H1 (cell line): ENCODE results near the gene CNOT6.

Source experiments
- BRCA1 ChIP-seq: IDR thresholded peaks from 2 replicates; pipeline ENCODE4 v1.6.1; 2012; ENCODE audit warnings: low read depth, low read length, improper control_type of control experiment
- CBX8 ChIP-seq: fragments of 300-800, 300-1000 bp; sonication (generic); IDR thresholded peaks from 2 replicates; pipeline ENCODE4 v1.7.1; 2016; ENCODE audit warnings: low read depth, low read length, borderline replicate concordance
- EP300 ChIP-seq, 2 experiments: IDR thresholded peaks; 1 replicate in 1 of 2; 2 replicates in 1 of 2; pipeline ENCODE4 v1.6.1; 2011 to 2012; ENCODE audit warnings: low read depth in 2 of 2, low read length in 2 of 2, mild to moderate bottlenecking in 2 of 2, borderline replicate concordance in 1 of 2, inconsistent platforms in 1 of 2, moderate library complexity in 1 of 2
- EZH2 ChIP-seq: fragments of 200-600 bp; sonication (generic); IDR thresholded peaks from 2 replicates; pipeline ENCODE4 v1.7.1; 2012; ENCODE audit warnings: low read depth, mild to moderate bottlenecking, moderate library complexity, low read length, inconsistent platforms; ENCODE audit not compliant: severe bottlenecking
- HDAC6 ChIP-seq: IDR thresholded peaks from one replicate; pipeline ENCODE4 v1.7.1; 2012; ENCODE audit warnings: low read depth, mild to moderate bottlenecking, inconsistent platforms, low read length, moderate library complexity
- POLR2A ChIP-seq, 2 experiments: IDR thresholded peaks; 1 replicate in 1 of 2; 2 replicates in 1 of 2; pipeline ENCODE4 v1.6.1; 2011; ENCODE audit warnings: low read depth in 2 of 2, low read length in 2 of 2, mild to moderate bottlenecking in 2 of 2; ENCODE audit errors: control extremely low read depth in 1 of 2
- RAD21 ChIP-seq, 2 experiments: IDR thresholded peaks in 1 of 2; conservative IDR thresholded peaks in 1 of 2; 2 replicates each; pipeline ENCODE4 v1.6.1; 2011; ENCODE audit warnings: low read depth in 2 of 2, low read length in 2 of 2, improper control_type of control experiment in 1 of 2, inconsistent platforms in 1 of 2, mild to moderate bottlenecking in 1 of 2, moderate library complexity in 1 of 2
- RFX5 ChIP-seq: IDR thresholded peaks from 2 replicates; pipeline ENCODE4 v1.6.1; 2011; ENCODE audit warnings: low read depth, low read length, improper control_type of control experiment, borderline replicate concordance
- SUZ12 ChIP-seq: fragments of 200-600 bp; sonication (generic); IDR thresholded peaks from 2 replicates; pipeline ENCODE4 v1.6.1; 2012; ENCODE audit warnings: mild to moderate bottlenecking, inconsistent platforms, low read length, moderate library complexity, mixed read lengths
- ZNF274 ChIP-seq: IDR thresholded peaks from 2 replicates; pipeline ENCODE4 v1.7.0; 2012; ENCODE audit warnings: low read length, borderline replicate concordance; ENCODE audit errors: extremely low read depth
- TF ChIP-seq, protein P1 (sequence below), 3 experiments: IDR thresholded peaks; 1 replicate in 2 of 3; 2 replicates in 1 of 3; pipeline versions ENCODE4 v1.5.1 to v1.6.1; 2011; ENCODE audit warnings: low read length in 3 of 3, mild to moderate bottlenecking in 3 of 3, inconsistent platforms in 2 of 3, low read depth in 1 of 3, moderate library complexity in 1 of 3; ENCODE audit not compliant: insufficient read depth in 1 of 3; ENCODE audit errors: control extremely low read depth in 1 of 3
- TF ChIP-seq, protein P2 (sequence below): IDR thresholded peaks from 2 replicates; pipeline ENCODE4 v1.6.1; 2012; ENCODE audit warnings: low read length, inconsistent platforms

DNA sequence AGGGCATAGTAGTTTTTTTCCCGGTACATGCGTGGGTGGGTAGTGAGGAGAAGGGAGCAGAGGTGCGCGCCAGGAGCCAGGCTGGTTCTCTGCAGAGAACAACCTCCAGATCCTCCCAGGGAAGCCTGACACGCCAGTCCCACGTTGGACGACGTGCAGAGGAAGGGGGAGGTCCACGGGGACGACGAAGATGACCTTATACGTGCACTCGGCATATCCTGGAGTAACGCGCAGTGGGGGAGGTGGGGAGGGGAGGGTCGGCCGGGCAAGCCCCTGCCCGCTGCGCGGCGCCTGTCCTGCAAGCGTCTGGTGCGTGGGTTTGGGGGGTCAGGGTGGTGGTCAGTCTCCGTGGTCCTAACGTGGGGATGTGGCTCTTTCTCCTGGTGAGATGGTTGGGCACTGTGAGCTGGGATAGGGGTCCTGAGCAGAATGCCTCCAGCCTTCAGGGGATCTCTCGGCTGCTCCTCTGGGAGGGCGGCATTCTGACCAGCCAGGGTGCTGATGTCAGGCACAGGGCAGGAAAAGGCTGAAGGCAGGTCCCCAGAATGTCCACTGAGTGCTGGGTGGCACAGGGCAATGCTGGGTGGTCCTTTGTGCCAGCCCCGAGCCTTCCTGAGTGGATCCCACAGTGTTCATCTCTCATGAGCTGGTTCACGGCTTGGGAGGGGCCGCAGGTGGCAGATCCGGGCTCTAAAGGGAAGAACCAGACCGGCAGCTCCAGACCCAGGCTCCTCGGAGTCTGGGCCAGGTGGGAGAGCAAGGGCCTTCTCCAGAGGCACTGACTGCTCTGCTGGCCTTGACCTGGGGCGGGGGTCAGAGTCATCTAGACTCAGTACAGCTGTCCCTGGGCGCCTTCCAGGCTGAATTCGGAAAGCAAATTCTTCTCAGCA lies 107.7 kb downstream of the CNOT6 start:
- no peak for TF ChIP-seq RAD21 (IDR thresholded peaks at IDR 0.05 in 1 of 2, conservative IDR thresholded peaks at IDR 0.05 in 1 of 2; ENCODE audit: low read depth in 2 of 2, low read length in 2 of 2)
- TF ChIP-seq, protein P1, sequence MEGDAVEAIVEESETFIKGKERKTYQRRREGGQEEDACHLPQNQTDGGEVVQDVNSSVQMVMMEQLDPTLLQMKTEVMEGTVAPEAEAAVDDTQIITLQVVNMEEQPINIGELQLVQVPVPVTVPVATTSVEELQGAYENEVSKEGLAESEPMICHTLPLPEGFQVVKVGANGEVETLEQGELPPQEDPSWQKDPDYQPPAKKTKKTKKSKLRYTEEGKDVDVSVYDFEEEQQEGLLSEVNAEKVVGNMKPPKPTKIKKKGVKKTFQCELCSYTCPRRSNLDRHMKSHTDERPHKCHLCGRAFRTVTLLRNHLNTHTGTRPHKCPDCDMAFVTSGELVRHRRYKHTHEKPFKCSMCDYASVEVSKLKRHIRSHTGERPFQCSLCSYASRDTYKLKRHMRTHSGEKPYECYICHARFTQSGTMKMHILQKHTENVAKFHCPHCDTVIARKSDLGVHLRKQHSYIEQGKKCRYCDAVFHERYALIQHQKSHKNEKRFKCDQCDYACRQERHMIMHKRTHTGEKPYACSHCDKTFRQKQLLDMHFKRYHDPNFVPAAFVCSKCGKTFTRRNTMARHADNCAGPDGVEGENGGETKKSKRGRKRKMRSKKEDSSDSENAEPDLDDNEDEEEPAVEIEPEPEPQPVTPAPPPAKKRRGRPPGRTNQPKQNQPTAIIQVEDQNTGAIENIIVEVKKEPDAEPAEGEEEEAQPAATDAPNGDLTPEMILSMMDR (IDR thresholded peaks at IDR 0.05; ENCODE audit: control extremely low read depth in 1 of 3, insufficient read depth in 1 of 3, low read depth in 1 of 3, low read length in 3 of 3): no peak
- no peak for TF ChIP-seq EP300 (IDR thresholded peaks at IDR 0.05; ENCODE audit: borderline replicate concordance in 1 of 2, low read depth in 2 of 2, low read length in 2 of 2)
- TF ChIP-seq POLR2A (IDR thresholded peaks at IDR 0.05; ENCODE audit: control extremely low read depth in 1 of 2, low read depth in 2 of 2, low read length in 2 of 2): no peak
- TF ChIP-seq SUZ12: no peak
- no peak for TF ChIP-seq CBX8
- TF ChIP-seq, protein P2, sequence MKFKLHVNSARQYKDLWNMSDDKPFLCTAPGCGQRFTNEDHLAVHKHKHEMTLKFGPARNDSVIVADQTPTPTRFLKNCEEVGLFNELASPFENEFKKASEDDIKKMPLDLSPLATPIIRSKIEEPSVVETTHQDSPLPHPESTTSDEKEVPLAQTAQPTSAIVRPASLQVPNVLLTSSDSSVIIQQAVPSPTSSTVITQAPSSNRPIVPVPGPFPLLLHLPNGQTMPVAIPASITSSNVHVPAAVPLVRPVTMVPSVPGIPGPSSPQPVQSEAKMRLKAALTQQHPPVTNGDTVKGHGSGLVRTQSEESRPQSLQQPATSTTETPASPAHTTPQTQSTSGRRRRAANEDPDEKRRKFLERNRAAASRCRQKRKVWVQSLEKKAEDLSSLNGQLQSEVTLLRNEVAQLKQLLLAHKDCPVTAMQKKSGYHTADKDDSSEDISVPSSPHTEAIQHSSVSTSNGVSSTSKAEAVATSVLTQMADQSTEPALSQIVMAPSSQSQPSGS: no peak
- no peak for TF ChIP-seq EZH2
- no peak for TF ChIP-seq ZNF274
- TF ChIP-seq RFX5: no peak
- TF ChIP-seq HDAC6: no peak
- TF ChIP-seq BRCA1: no peak
